ENCODE data around the gene SLC16A10.

Gene SLC16A10

DNA sequence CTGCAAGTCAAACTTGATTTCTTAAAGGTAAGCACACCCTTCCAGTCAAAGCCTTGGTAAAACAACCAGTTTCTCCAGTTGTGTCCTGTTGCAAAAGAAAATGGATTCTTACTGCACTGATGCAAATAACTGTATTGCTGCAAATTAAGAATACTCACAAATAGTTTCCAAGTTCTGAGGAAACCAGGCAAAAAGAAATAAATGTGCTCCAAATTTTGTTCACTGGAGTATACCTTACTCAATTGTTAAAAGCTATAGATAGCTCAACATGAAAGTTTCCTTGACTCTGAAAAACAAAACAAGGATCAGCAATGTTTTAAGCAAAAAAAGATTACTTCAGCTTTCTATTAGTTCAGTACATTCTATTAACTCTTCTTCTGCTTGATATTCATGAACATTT lies 75.2 kb downstream of the SLC16A10 start:
- Histone ChIP-seq H3K4me3 (ENCODE audit: low read depth in 1 of 2, low read length in 1 of 2) (no peak overlapping the region), H3K27ac (no peak overlapping the region), H3K27me3 (no peaks in the 10 kb centered on the region), H3K9me3 (peaks cover 17% of the 10 kb centered on the region), H3K4me1 (ENCODE audit: control insufficient read depth in 1 of 2, insufficient read depth in 1 of 2, low read depth in 1 of 2, low read length in 1 of 2) (no peaks in the 10 kb centered on the region), H3K36me3 (no peaks in the 10 kb centered on the region)
- TF ChIP-seq, protein P1, sequence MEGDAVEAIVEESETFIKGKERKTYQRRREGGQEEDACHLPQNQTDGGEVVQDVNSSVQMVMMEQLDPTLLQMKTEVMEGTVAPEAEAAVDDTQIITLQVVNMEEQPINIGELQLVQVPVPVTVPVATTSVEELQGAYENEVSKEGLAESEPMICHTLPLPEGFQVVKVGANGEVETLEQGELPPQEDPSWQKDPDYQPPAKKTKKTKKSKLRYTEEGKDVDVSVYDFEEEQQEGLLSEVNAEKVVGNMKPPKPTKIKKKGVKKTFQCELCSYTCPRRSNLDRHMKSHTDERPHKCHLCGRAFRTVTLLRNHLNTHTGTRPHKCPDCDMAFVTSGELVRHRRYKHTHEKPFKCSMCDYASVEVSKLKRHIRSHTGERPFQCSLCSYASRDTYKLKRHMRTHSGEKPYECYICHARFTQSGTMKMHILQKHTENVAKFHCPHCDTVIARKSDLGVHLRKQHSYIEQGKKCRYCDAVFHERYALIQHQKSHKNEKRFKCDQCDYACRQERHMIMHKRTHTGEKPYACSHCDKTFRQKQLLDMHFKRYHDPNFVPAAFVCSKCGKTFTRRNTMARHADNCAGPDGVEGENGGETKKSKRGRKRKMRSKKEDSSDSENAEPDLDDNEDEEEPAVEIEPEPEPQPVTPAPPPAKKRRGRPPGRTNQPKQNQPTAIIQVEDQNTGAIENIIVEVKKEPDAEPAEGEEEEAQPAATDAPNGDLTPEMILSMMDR (IDR thresholded peaks at IDR 0.05), result no peak

DNA sequence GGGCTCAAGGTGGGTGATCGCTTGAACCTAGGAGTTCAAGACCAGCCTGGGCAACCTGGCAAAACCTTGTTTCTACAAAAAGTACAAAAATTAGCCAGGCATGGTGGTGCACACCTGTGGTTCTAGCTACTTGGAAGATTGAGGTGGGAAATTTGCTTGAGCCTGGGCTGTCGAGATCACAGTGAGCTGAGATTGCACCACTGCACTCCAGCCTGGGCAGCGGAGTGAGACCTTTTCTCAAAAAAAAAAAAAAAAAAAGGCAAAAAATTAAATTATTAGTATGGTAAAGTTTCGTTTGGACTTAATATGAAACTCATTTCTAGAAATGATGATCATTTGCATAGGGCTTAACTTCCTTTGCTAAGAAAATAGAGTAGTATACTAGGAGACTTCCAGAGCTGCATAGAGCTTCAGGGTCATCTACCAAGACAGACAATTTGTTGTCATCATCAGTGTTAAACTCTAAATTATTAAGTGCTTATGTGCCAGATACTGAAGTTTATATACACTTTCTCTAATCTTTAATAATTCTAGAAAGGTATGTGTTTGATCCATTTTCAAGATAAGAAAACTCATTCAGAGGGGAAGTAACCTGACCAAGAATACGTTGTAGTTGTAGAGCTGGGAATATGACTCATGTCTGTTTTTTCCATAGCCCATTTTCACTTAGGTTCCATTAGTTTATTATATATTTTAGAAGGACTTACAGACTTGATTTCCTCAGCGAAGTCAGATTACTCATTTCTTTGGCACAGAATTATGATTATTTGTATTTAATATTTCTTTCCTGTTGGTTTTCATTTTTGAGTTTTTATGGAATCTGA lies 84.5 kb downstream of the SLC16A10 start:
- no peaks in the 10 kb centered on the region for H3K36me3 ChIP-seq
- no peak overlapping the region for H3K4me3 ChIP-seq (ENCODE audit: low read depth in 1 of 2, low read length in 1 of 2)
- no peaks in the 10 kb centered on the region for H3K27me3 ChIP-seq
- TF ChIP-seq, protein P1 (IDR thresholded peaks at IDR 0.05), result no peak
- no peaks in the 10 kb centered on the region for H3K4me1 ChIP-seq (ENCODE audit: control insufficient read depth in 1 of 2, insufficient read depth in 1 of 2, low read depth in 1 of 2, low read length in 1 of 2)
- no peak overlapping the region for H3K27ac ChIP-seq
- H3K9me3 ChIP-seq, result no peaks in the 10 kb centered on the region

DNA sequence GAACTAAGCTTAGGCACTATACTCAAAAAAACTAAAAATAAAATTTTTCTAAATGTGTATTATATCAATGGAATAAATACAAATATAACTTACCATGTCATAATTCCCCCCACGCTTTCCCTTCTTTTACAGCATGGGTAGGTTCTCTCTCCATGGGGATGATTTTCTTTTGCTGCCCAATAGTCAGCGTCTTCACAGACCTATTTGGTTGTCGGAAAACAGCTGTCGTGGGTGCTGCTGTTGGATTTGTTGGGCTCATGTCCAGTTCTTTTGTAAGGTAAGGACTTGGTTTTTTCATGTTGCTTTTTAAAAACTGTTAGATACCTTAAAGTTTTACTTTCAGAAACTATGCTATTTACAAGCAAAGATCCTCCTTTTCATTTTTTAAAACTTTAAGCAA lies 85.3 kb downstream of the SLC16A10 start:
- TF ChIP-seq, protein P1 (IDR thresholded peaks at IDR 0.05), result no peak
- H3K4me3 ChIP-seq (ENCODE audit: low read depth in 1 of 2, low read length in 1 of 2), result no peak overlapping the region
- no peaks in the 10 kb centered on the region for H3K4me1 ChIP-seq (ENCODE audit: control insufficient read depth in 1 of 2, insufficient read depth in 1 of 2, low read depth in 1 of 2, low read length in 1 of 2)
- no peaks in the 10 kb centered on the region for H3K27me3 ChIP-seq
- H3K27ac ChIP-seq, result no peak overlapping the region
- no peaks in the 10 kb centered on the region for H3K36me3 ChIP-seq
- H3K9me3 ChIP-seq, result no peaks in the 10 kb centered on the region

DNA sequence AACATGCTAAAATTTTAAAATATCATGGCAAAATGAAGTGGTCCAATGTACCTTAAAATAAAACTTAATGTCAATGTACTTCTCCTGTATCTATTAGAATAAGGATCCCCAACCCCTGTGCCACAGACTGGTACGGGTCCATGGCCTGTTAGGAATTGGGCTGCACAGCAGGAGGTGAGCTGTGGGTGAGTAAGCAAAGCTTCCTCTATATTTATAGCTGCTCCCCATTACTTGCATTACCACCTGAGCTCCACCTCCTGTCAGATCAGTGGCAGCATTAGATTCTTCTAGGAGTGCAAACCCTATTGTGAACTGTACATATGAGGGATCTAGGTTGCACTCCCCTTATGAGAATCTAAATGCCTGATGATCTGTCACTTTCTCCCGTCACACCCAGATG lies 86.0 kb downstream of the SLC16A10 start:
- H3K4me3 ChIP-seq (ENCODE audit: low read depth in 1 of 2, low read length in 1 of 2), result no peak overlapping the region
- no peaks in the 10 kb centered on the region for H3K36me3 ChIP-seq
- H3K4me1 ChIP-seq (ENCODE audit: control insufficient read depth in 1 of 2, insufficient read depth in 1 of 2, low read depth in 1 of 2, low read length in 1 of 2), result no peaks in the 10 kb centered on the region
- no peak overlapping the region for H3K27ac ChIP-seq
- TF ChIP-seq, protein P1 (IDR thresholded peaks at IDR 0.05), result no peak
- no peaks in the 10 kb centered on the region for H3K9me3 ChIP-seq
- H3K27me3 ChIP-seq, result no peaks in the 10 kb centered on the region

DNA sequence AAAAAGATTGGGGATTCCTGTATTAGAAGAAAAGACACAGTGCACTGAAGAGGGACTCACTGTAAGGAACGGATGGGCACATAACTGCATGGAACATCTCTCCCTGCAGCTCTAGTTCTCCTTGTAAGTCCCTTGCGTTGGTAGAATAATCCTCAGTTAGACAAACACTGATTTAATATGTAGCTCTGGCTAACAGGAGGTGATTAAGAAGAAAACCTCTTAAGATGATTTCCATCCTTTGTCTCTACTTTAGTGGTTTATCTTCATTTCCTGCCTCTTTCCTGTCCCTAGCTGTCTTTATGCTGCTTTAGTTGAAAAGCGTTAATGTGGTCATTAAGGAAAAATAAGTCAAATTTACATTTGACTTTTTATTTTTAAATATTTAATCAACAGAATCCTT lies 86.6 kb downstream of the SLC16A10 start:
- H3K4me1 ChIP-seq (ENCODE audit: control insufficient read depth in 1 of 2, insufficient read depth in 1 of 2, low read depth in 1 of 2, low read length in 1 of 2), result no peaks in the 10 kb centered on the region

More for the DNA sequence above, 86.6 kb downstream of the SLC16A10 start:
- Histone ChIP-seq H3K9me3 (no peaks in the 10 kb centered on the region), H3K36me3 (no peaks in the 10 kb centered on the region), H3K27ac (no peak overlapping the region), H3K4me3 (ENCODE audit: low read depth in 1 of 2, low read length in 1 of 2) (no peak overlapping the region), H3K27me3 (no peaks in the 10 kb centered on the region)
- TF ChIP-seq, protein P1 (IDR thresholded peaks at IDR 0.05), result no peak
